ENCODE measurements around the gene PTPRN2. TPM values are rescaled to one million over a fixed set of nuclear protein-coding genes. Genes with fewer than 3 reads are reported as not detected.

Gene PTPRN2
- polyA plus RNA-seq, 1 of the 3 experiments (the other 2 are of a cell fraction): 4.0 TPM

GRCh38 chr7:157876469-157877285, 710.9 kb downstream of the PTPRN2 start:
- Histone ChIP-seq H3K27ac (ENCODE audit: low read depth in 2 of 2, low read length in 1 of 2) (no peak overlapping the region), H3K9me2 (no peaks in the 10 kb centered on the region), H3K27me3 (ENCODE audit: insufficient read depth) (no peaks in the 10 kb centered on the region), H4K20me1 (ENCODE audit: insufficient read depth) (no peaks in the 10 kb centered on the region), H3K9ac (no peak overlapping the region), H2AFZ (ENCODE audit: low read depth) (no peak overlapping the region), H3K4me1 (ENCODE audit: control insufficient read depth in 1 of 2, insufficient read depth in 2 of 2, low read depth in 1 of 2, low read length in 1 of 2) (peaks cover 0 to 2% of the 10 kb centered on the region in 2 experiments; a peak in 1 of 4 replicates), H3K79me2 (ENCODE audit: insufficient read depth) (no peaks in the 10 kb centered on the region), H3K4me2 (no peak overlapping the region), H3F3A (replicated peaks; ENCODE audit: insufficient read depth) (no peaks in the 10 kb centered on the region), H3K9me3 (peaks cover 8% of the 10 kb centered on the region; the same call in 1 of the 2 replicates), H3K36me3 (replicated peaks in 1 of 2; ENCODE audit: control insufficient read depth in 1 of 2, insufficient read depth in 2 of 2, low read length in 1 of 2) (no peaks in the 10 kb centered on the region), H3K4me3 (ENCODE audit: low read depth in 2 of 2, low read length in 1 of 2) (no peak overlapping the region)
- 34% methylated on average over 15 of the region's 36 CpGs for WGBS (ENCODE audit: low lambda C conversion rate)
- TF ChIP-seq EZH2phosphoT487 (IDR thresholded peaks at IDR 0.05; ENCODE audit: borderline replicate concordance, low read depth) (no peak), SMC3 (IDR thresholded peaks at IDR 0.05; ENCODE audit: low read depth, low read length) (no peak), SIN3A (IDR thresholded peaks at IDR 0.05; ENCODE audit: borderline replicate concordance, low read depth, low read length) (no peak), RCOR1 (IDR thresholded peaks at IDR 0.05; ENCODE audit: low read length) (no peak), FOXJ3 (CRISPR knock-in tag; IDR thresholded peaks at IDR 0.05) (no peak), REST (IDR thresholded peaks at IDR 0.05; ENCODE audit: low read depth, low read length) (no peak), GATA2 (CRISPR knock-in tag; IDR thresholded peaks at IDR 0.05) (no peak), MXI1 (IDR thresholded peaks at IDR 0.05; ENCODE audit: low read depth, low read length) (no peak), RFX5 (IDR thresholded peaks at IDR 0.05; ENCODE audit: low read length) (no peak), IRF3 (IDR thresholded peaks at IDR 0.05; ENCODE audit: low read depth, low read length) (no peak), NFIC (IDR thresholded peaks at IDR 0.05; ENCODE audit: borderline replicate concordance) (no peak), PBX3 (IDR thresholded peaks at IDR 0.05) (no peak)
- POLR2A ChIA-PET: no interaction called here
- CTCF ChIA-PET: interaction anchor here (1.0 to 1.3 kb wide), 3 partner anchors 9 to 21 kb away, joined by 3 to 4 read pairs (median 3); no protein-coding TSS in a partner anchor
- DNase-seq: no peak
